ENCODE measurements around the gene C18orf32. TPM values are rescaled to one million over a fixed set of nuclear protein-coding genes. Genes with fewer than 3 reads are reported as not detected.

The C18orf32 gene
- 21.0 and 24.9 TPM in 2 replicates for total RNA-seq (2014; rRNA removed; shearing (Covaris generic); ENCODE audit: low replicate concordance)

DNA sequence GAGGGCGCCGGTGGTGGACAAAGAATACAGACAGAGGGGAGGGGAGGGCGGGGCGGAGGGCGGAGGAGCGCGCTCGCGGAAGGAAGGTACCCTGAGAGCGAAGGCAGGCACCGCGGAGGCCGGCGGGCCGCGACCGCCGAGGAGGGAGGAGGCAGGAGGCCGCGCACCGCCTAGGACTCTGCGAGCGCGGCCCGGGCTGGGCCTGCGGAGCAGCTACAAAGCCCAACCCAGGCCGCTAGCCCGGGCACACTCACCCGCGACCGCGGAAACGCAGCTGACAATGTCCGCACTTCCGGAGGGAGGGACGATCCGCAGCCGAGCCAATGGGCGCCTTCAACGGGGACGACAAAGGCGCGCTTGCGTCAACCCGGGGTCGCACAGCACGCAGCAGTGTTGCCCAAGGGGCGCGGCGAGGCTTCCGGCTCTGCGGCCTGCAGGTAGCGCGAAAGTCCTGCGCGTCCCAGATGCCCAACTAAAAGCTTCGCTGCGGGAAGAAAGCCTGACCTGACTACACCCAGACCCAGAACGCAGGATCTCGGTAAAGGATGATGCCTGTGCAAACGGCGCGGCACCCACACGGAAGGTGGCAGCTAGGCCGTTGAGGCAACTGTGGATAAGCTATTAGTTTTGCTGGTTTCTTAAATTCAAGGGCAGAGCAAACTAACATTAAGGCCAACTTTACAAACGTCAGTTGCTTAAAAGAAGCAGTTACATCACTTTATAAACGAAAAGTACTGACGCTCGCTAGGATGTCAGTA lies at the start of gene C18orf32:
Gene C18orf32, minus strand, starts transcription at position 282 of the 758 bp plus-strand sequence. CDS start 3,486 bp downstream, outside the sequence.
- H3K9ac ChIP-seq (ENCODE audit: low read length) = peak within 1 kb of the TSS; percentile 83
- peaks cover 50% of the 10 kb centered on the region for H3K36me3 ChIP-seq (ENCODE audit: insufficient read depth, low read length)
- peak within 1 kb of the TSS; percentile 69 for H3K27ac ChIP-seq (ENCODE audit: low read length)
- no peak within 1 kb of the TSS for H2AFZ ChIP-seq (ENCODE audit: low read length)
- no peaks in the 10 kb centered on the region for H3K9me2 ChIP-seq (replicated peaks; ENCODE audit: insufficient read depth, low read length)
- H3K79me2 ChIP-seq (ENCODE audit: low read length) = peaks cover 51% of the 10 kb centered on the region
- H3K9me3 ChIP-seq (ENCODE audit: low read length) = no peaks in the 10 kb centered on the region
- peak within 1 kb of the TSS; percentile 79 for H3K4me2 ChIP-seq (ENCODE audit: low read depth, low read length, poor library complexity, severe bottlenecking)
- peak within 1 kb of the TSS; percentile 90 for H3K4me3 ChIP-seq (ENCODE audit: low read length)
- H4K20me1 ChIP-seq (ENCODE audit: insufficient read depth, low read depth, low read length) = peaks cover 36% of the 10 kb centered on the region; the same call in 1 of the 2 replicates
- peaks cover 50% of the 10 kb centered on the region for H3K4me1 ChIP-seq (ENCODE audit: low read length)
- DNase-seq = peak; percentile 97
- no peaks in the 10 kb centered on the region for H3K27me3 ChIP-seq (ENCODE audit: low read length)

DNA sequence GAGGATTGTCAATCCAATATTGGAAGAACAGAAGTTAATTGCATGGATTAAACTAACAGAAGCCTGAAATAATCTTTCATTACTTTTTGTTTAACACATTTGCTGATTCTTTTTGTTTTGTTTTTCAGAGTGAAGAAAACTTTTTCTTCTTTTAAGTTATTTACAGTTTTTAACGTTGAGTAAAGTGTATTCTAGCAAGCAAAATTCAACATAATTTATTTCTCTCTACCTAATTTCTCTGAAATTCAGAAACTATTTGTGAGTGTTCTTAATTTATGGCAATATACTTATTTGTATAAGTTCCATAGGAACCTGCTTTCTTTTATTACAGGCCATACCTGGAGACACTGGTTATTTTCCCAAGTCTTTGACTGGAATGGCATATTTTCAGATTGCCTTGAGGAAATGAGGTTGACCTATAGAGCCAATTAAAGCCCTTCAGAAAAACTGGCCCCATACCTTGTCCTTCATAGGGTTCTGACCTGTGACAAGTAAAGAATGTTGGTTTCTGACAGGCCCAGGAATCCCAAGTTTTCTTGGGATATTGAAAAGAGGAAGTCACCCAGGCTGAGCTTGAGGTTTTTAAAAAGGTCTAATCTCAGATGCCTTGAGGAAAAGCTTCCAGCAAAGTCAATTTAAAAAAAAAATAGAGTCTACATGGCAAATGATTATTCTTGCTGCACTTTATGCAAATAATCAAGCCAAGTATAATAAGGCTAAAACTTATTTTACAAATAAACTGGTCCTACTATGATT lies 48.0 kb upstream of the C18orf32 start:
- H3K27me3 ChIP-seq (ENCODE audit: low read length) = no peaks in the 10 kb centered on the region
- H2AFZ ChIP-seq (ENCODE audit: low read length) = no peak overlapping the region
- H3K36me3 ChIP-seq (ENCODE audit: insufficient read depth, low read length) = no peaks in the 10 kb centered on the region
- no peak overlapping the region for H3K27ac ChIP-seq (ENCODE audit: low read length)
- peaks cover 5% of the 10 kb centered on the region for H3K4me1 ChIP-seq (ENCODE audit: low read length)
- no peaks in the 10 kb centered on the region for H3K79me2 ChIP-seq (ENCODE audit: low read length)
- H3K9me3 ChIP-seq (ENCODE audit: low read length) = no peaks in the 10 kb centered on the region
- no peaks in the 10 kb centered on the region for H4K20me1 ChIP-seq (ENCODE audit: insufficient read depth, low read depth, low read length)
- no peak overlapping the region for H3K4me2 ChIP-seq (ENCODE audit: low read depth, low read length, poor library complexity, severe bottlenecking)
- no peak overlapping the region for H3K9ac ChIP-seq (ENCODE audit: low read length)
- no peak for DNase-seq
- H3K9me2 ChIP-seq (replicated peaks; ENCODE audit: insufficient read depth, low read length) = no peaks in the 10 kb centered on the region
- no peak overlapping the region for H3K4me3 ChIP-seq (ENCODE audit: low read length)

DNA sequence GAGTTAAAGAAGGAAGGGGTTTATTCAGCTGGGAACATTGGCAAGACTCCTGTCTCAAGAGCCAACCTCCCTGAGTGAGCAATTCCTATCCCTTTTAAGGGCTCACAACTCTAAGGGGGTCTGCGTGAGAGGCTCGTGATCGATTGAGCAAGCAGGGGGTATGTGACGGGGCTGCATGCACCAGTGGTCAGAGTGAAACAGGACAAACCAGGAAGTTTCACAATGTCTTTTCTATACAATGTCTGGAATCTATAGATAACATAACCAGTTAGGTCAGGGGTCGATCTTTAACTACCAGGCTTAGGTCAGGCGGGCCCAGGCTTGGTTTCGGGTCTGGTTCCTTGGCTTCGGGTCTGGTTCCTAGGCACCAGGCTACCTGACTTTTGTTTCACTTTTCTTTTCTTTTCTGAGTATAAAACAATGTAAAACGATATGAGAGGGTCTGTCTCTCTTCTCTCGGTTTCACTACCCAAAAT lies 44.7 kb upstream of the C18orf32 start:
- no peak overlapping the region for H3K27ac ChIP-seq (ENCODE audit: low read length)
- H3K4me3 ChIP-seq (ENCODE audit: low read length) = peak overlapping the region; percentile 33; the same call in 1 of the 2 replicates
- H2AFZ ChIP-seq (ENCODE audit: low read length) = peak overlapping the region; percentile 86
- no peaks in the 10 kb centered on the region for H3K9me3 ChIP-seq (ENCODE audit: low read length)
- no peaks in the 10 kb centered on the region for H4K20me1 ChIP-seq (ENCODE audit: insufficient read depth, low read depth, low read length)
- DNase-seq = no peak
- peak overlapping the region; percentile 51 for H3K4me2 ChIP-seq (ENCODE audit: low read depth, low read length, poor library complexity, severe bottlenecking)
- H3K79me2 ChIP-seq (ENCODE audit: low read length) = no peaks in the 10 kb centered on the region
- no peaks in the 10 kb centered on the region for H3K27me3 ChIP-seq (ENCODE audit: low read length)
- H3K36me3 ChIP-seq (ENCODE audit: insufficient read depth, low read length) = no peaks in the 10 kb centered on the region
- no peaks in the 10 kb centered on the region for H3K9me2 ChIP-seq (replicated peaks; ENCODE audit: insufficient read depth, low read length)
- H3K9ac ChIP-seq (ENCODE audit: low read length) = peak overlapping the region; percentile 46; the same call in 1 of the 2 replicates
- peaks cover 5% of the 10 kb centered on the region for H3K4me1 ChIP-seq (ENCODE audit: low read length)

DNA sequence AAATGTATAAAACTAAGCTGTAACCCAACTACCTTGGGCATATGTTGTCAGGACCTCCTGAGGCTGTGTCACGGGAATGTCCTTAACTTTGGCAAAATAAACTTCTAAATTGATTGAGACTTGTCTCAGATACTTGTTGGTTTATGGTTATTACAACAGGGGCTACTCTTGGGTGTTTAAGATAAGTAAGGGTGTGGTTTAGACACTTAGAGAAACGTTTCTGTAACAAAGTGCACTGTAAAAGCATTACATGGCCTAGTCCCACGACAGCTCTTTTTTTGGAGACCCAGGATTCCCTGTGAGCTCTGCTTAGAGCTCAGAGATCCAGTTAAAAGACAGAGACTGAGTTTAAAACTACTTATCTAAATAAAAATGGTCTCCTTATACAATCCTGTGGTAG lies 42.6 kb upstream of the C18orf32 start:
- H3K27me3 ChIP-seq (ENCODE audit: low read length) = no peaks in the 10 kb centered on the region
- H3K9me3 ChIP-seq (ENCODE audit: low read length) = no peaks in the 10 kb centered on the region
- no peaks in the 10 kb centered on the region for H3K79me2 ChIP-seq (ENCODE audit: low read length)
- H3K36me3 ChIP-seq (ENCODE audit: insufficient read depth, low read length) = no peaks in the 10 kb centered on the region
- H3K4me3 ChIP-seq (ENCODE audit: low read length) = no peak overlapping the region
- no peak overlapping the region for H2AFZ ChIP-seq (ENCODE audit: low read length)
- H3K4me1 ChIP-seq (ENCODE audit: low read length) = peaks cover 5% of the 10 kb centered on the region
- no peak overlapping the region for H3K27ac ChIP-seq (ENCODE audit: low read length)
- DNase-seq = no peak
- no peak overlapping the region for H3K4me2 ChIP-seq (ENCODE audit: low read depth, low read length, poor library complexity, severe bottlenecking)
- no peaks in the 10 kb centered on the region for H4K20me1 ChIP-seq (ENCODE audit: insufficient read depth, low read depth, low read length)
- H3K9me2 ChIP-seq (replicated peaks; ENCODE audit: insufficient read depth, low read length) = no peaks in the 10 kb centered on the region
- no peak overlapping the region for H3K9ac ChIP-seq (ENCODE audit: low read length)

DNA sequence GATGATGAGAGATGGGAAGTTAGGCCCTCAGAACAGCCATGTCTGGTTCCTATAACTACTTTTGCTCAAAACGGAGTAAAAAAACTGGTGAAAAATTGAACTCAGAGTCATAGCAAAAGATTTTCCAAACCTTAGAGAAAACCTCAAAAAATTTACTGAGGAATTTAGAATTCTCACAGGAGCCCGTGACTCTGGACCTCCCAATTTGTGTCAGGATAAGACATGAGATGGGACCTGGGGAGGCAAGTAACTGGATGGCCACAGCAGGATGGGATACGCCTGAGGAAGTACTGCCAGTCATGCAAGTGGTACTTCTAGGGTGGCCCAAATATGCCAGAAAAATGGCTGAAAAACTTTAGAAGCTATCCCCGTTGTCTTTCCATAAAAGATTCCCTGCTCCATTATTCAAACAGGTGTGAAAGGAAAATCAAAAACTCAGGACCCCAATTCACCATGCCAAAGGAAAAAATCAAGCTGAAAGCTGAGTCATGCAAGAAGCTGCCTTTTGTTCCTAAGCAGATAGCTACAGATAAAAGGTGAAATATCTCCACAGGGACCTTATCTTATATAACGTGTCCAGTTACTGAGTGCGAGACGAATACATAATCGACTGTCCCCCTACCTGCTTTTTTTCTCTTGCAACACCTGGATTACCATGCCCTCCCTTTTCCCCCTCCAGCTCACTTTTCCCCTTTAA lies 40.7 kb upstream of the C18orf32 start:
- no peak overlapping the region for H2AFZ ChIP-seq (ENCODE audit: low read length)
- no peaks in the 10 kb centered on the region for H4K20me1 ChIP-seq (ENCODE audit: insufficient read depth, low read depth, low read length)
- no peaks in the 10 kb centered on the region for H3K9me3 ChIP-seq (ENCODE audit: low read length)
- H3K27me3 ChIP-seq (ENCODE audit: low read length) = no peaks in the 10 kb centered on the region
- no peak overlapping the region for H3K4me2 ChIP-seq (ENCODE audit: low read depth, low read length, poor library complexity, severe bottlenecking)
- no peak for DNase-seq
- H3K9ac ChIP-seq (ENCODE audit: low read length) = no peak overlapping the region
- no peaks in the 10 kb centered on the region for H3K9me2 ChIP-seq (replicated peaks; ENCODE audit: insufficient read depth, low read length)
- H3K79me2 ChIP-seq (ENCODE audit: low read length) = no peaks in the 10 kb centered on the region
- H3K27ac ChIP-seq (ENCODE audit: low read length) = no peak overlapping the region
- peaks cover 5% of the 10 kb centered on the region for H3K4me1 ChIP-seq (ENCODE audit: low read length)
- H3K4me3 ChIP-seq (ENCODE audit: low read length) = no peak overlapping the region
- H3K36me3 ChIP-seq (ENCODE audit: insufficient read depth, low read length) = no peaks in the 10 kb centered on the region

DNA sequence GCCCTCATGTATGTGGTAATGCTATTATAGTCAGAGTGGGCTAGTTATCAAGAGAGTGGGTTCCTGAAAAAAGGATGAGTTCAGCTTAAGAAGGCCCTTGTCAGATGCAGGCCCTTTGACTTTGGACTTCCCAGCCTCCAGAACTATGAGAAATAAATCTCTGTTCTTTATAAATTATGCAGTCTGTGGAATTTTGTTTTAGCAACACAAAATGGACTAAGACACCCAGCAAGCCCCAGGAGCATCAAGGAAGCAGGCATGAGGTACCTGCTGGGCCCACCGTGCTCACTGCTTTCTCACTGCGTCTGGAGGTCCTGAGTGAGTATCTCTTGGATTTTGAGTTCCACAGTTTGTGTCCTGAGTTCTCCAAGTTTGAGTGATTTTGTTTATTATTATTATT lies 38.9 kb upstream of the C18orf32 start:
- Histone ChIP-seq H3K4me3 (ENCODE audit: low read length) (no peak overlapping the region), H3K79me2 (ENCODE audit: low read length) (no peaks in the 10 kb centered on the region), H3K4me1 (ENCODE audit: low read length) (no peaks in the 10 kb centered on the region), H3K27me3 (ENCODE audit: low read length) (no peaks in the 10 kb centered on the region), H4K20me1 (ENCODE audit: insufficient read depth, low read depth, low read length) (no peaks in the 10 kb centered on the region), H3K9me3 (ENCODE audit: low read length) (no peaks in the 10 kb centered on the region), H3K36me3 (ENCODE audit: insufficient read depth, low read length) (no peaks in the 10 kb centered on the region), H2AFZ (ENCODE audit: low read length) (no peak overlapping the region), H3K9me2 (replicated peaks; ENCODE audit: insufficient read depth, low read length) (no peaks in the 10 kb centered on the region), H3K27ac (ENCODE audit: low read length) (no peak overlapping the region), H3K4me2 (ENCODE audit: low read depth, low read length, poor library complexity, severe bottlenecking) (no peak overlapping the region), H3K9ac (ENCODE audit: low read length) (no peak overlapping the region)
- no peak for DNase-seq

DNA sequence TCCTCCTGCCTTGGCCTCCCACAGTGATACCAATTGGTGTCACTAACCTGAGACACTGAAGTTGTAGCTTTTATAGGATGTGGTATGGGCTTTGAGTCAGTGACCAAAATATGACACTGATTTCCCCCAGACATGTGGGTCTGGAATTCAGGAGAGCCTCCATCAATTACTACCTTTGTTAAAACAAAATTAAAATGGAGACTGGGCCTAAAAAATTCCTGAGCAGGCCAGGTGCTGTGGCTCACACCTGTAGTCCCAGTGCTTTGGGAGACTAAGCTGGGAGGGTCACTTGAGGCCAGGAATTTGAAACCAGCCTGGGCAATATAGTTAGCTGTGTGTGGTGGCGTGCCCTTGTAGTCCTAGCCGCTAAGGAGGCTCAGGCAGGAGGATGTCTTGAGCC lies 37.9 kb upstream of the C18orf32 start:
- Histone ChIP-seq H3K27me3 (ENCODE audit: low read length) (no peaks in the 10 kb centered on the region), H2AFZ (ENCODE audit: low read length) (no peak overlapping the region), H3K9ac (ENCODE audit: low read length) (no peak overlapping the region), H3K9me3 (ENCODE audit: low read length) (no peaks in the 10 kb centered on the region), H3K4me3 (ENCODE audit: low read length) (no peak overlapping the region), H3K27ac (ENCODE audit: low read length) (no peak overlapping the region), H3K36me3 (ENCODE audit: insufficient read depth, low read length) (no peaks in the 10 kb centered on the region), H3K4me1 (ENCODE audit: low read length) (no peaks in the 10 kb centered on the region), H3K9me2 (replicated peaks; ENCODE audit: insufficient read depth, low read length) (no peaks in the 10 kb centered on the region), H3K79me2 (ENCODE audit: low read length) (no peaks in the 10 kb centered on the region), H4K20me1 (ENCODE audit: insufficient read depth, low read depth, low read length) (no peaks in the 10 kb centered on the region), H3K4me2 (ENCODE audit: low read depth, low read length, poor library complexity, severe bottlenecking) (no peak overlapping the region)
- DNase-seq = no peak

DNA sequence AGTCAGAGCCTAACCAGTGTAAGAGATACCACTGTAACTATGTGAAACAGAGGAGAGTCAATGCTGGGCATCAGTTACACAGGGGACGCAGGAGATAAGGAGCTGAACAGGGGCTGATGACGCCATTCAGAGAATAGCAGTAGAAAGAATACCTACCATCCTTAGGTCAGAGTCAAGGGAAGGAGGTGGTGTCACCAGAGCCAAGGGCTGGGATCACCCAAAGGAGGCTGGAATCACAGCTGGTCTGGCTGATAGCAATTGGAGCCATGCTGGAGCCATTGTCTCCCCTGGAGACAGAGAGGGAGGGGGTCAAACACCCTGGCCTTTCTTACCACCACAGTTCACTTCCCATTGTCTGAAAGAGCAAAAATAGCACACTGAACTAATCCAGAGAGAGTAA lies 37.3 kb upstream of the C18orf32 start:
- Histone ChIP-seq H3K27ac (ENCODE audit: low read length) (no peak overlapping the region), H3K9me3 (ENCODE audit: low read length) (no peaks in the 10 kb centered on the region), H3K9me2 (replicated peaks; ENCODE audit: insufficient read depth, low read length) (no peaks in the 10 kb centered on the region), H3K27me3 (ENCODE audit: low read length) (no peaks in the 10 kb centered on the region), H3K4me2 (ENCODE audit: low read depth, low read length, poor library complexity, severe bottlenecking) (no peak overlapping the region), H3K4me3 (ENCODE audit: low read length) (no peak overlapping the region), H4K20me1 (ENCODE audit: insufficient read depth, low read depth, low read length) (no peaks in the 10 kb centered on the region), H3K4me1 (ENCODE audit: low read length) (no peaks in the 10 kb centered on the region), H3K36me3 (ENCODE audit: insufficient read depth, low read length) (no peaks in the 10 kb centered on the region), H3K79me2 (ENCODE audit: low read length) (no peaks in the 10 kb centered on the region), H2AFZ (ENCODE audit: low read length) (no peak overlapping the region), H3K9ac (ENCODE audit: low read length) (no peak overlapping the region)
- DNase-seq = no peak

All from Karpas-422 (cell line).